GM18508 (cell line): ENCODE measurements around the gene C19orf18.
"Not testable (repeated sequence)": the region's sequence is repeated elsewhere in the genome, so short reads cannot be mapped to it uniquely, and the experiment has no call there.

Source experiments
- ATAC-seq: cut with Tn5 transposase; IDR thresholded peaks from one replicate; pipeline ENCODE4 v1.9.1; 2021; ENCODE audit warnings: moderate number of reproducible peaks; ENCODE audit not compliant: insufficient read depth, unreplicated experiment

The C19orf18 gene

DNA sequence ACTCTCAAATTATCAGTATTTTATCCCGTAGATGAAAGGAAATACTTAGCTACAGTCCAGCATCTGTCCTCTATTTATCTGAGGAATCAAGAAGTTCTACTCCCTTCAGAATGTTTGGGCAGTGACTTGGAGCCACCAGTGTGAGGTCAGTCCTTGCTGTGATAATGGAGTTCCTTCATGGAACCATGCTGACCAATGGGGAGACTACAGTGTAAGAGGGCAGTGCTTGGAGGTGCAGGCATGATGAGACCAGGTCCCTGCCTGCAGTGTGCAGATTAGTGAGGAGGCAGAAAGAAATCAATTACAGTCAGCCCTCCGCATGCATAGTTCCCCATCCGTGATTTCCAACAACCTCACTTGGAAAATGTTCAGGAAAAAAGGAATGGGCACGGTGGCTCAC lies at the start of gene C19orf18:
C19orf18 (minus strand) TSS at position 101 of the 400 bp plus-strand sequence. CDS start 102 bp downstream, outside the sequence.
- no peak for ATAC-seq

DNA sequence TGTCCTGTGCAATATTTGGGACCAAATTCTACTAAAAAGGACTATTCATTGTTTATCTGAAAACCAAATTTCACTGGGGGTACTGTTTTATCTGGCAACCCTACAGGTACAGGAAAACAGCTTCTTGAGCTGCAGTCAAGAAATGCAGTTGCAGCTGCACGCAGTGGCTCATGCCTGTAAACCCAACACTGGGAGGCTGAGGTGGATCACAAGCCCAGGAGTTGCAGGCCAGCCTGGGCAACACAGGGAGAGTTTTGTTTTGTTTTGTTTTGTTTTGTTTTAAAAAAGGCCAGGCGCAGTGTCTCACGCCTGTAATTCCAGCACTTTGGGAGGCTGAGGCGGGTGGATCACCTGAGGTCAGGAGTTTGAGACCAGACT lies 47.9 kb upstream of the C19orf18 start:
- ATAC-seq: no peak

DNA sequence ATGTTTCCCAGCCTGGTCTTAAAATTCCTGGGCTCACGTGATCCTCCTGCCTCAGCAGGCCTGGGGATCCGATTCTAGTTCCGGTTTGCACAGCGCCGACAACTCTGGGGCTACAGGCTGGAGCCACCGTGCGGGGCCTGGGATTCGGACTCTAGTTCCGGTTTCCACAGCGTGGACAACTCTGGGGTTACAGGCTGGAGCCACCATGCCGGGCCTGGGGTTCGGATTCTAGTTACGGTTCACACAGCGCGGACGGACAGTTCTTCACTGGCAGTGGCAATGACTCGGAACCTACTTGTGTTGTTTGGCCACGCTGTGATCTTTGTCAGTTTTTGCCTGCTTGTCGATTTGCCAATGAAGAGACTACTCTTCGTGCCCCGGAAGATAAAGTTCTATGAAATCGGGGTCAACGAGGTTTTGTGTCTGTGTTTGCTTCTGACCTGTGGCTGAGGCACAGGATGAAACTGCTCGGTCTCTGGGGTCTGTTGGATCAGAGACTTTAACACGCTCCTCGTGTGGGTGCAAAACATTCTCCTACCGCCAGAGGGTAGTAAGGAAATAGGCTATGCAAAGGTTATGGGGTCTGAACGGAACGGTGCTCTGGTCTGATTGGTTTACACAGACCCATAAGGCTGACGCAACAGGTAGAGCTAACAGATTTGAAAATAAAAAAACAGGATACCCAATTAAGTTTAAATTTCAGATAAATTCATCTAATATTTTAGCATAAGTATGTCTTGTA lies 47.4 kb upstream of the C19orf18 start:
- no peak for ATAC-seq

DNA sequence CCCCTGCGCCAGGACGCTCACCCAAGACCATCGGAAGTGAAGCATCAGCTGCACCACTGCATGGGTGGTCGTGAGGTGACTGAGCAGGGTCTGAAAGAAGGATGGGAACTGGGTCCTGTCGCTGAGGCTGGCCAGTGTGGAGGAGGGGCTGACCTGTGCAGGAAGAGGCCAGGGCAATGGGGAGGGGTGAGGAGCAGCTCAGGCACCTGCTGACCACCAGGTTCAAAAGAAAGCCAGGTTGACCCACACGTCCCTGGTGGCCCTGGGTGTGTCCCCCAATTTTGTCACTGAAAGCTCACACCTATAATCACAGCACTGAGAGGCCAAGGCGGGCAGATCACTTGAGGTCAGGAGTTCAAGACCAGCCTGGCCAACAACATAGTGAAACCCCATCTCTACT lies 45.8 kb upstream of the C19orf18 start:
- ATAC-seq: no peak

DNA sequence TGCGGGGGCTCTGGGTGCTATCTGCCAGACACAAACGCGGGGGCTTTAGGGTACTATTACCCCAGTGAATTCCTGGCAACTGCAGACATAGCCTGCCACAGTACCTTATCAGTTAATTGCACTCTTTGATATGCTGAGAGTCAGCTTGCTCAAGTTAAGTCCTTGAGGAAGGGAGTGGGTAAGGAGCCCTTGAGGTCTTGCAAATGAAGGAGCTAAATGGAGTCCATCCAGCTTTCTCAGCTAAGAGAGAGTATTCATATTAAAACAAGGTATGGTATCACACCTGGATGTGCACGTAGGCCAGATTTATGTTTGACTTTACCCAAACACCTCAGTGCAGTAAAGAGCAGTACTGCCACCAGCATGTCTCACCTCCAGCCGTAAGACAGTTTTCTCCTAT lies 39.8 kb upstream of the C19orf18 start:
- ATAC-seq: no peak

DNA sequence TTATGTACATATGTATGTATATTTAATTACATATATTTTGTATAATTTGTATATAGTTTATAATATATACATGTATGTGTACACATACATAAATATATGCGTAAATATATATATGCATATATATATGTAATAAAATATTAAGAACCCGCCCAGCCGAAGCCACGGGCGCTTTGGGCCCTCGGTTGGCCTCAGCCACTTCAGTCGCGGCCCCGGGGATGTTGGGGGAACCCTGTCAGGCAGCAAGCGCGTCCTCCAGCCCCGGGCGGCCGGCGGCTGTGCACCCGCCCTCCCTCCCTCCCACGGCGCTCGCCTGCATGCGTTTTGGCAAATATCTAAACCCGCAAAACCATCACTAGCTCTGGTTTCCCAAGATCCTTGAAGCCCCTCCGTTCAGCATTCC lies 36.2 kb upstream of the C19orf18 start:
- no peak for ATAC-seq

DNA sequence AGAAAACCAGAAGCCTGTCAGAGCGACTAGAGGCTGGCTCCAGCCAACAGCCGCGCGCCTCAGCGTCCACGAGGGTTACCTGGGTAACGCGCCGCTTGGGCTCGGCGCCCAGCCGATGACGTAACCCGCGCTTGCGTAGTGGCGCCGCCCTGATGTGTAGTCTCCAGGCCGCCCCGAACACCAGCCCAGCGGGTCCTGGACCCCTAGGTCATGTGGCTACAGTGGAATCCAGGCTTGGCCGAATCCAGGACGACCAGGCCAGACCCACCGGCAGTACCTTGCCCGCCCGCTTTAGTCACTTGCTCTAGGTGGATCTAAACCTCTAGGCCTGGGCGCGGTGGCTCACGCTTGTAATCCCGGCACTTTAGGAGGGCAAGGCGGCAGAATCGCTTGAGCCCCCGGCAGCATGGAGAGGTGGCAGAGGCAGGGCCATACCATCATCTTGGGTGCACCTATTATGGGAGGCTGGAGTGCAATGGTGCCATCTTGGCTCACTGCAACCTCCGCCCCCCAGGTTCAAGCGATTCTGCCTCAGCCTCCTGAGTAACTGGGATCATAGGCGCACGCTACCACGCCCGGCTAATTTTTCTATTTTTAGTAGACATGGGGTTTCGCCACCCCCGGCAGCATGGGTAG lies 35.5 kb upstream of the C19orf18 start:
- ATAC-seq: no peak

DNA sequence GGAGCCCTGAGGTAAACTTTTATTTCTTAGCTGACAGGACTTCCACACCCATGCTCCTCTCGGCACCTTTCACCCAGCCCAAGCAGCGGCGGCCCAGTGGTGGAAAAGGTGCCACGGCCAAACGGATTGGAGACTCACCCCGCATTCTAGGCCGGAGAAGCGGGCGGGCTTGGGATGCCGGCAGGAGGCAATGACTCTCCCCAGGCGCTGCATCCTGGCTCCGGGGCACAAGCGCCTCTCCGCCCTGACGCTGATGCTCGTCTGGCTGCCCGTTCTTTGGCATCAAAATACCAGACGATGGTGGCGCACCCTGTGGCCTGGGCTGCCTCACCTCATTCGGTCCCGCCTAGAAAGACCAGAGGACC lies 34.9 kb upstream of the C19orf18 start:
- no peak for ATAC-seq

DNA sequence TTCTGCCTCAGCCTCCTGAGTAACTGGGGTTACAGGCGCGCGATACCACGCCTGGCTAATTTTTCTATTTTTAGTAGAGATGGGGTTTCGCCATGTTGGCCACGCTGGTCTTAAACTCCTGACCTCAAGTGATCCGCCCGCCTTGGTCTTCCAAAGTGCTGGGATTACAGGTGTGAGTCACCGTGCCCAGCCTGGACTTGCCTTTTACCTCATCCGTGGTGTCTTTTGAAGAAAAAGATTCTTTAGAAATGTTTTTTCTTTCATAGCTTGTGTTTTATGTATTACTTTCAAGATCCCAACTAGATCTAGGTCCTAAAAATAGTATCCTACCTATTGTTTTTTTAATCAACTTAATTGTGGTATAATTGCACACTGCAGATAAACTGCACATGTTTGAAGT lies 34.5 kb upstream of the C19orf18 start:
- not testable (repeated sequence) for ATAC-seq

DNA sequence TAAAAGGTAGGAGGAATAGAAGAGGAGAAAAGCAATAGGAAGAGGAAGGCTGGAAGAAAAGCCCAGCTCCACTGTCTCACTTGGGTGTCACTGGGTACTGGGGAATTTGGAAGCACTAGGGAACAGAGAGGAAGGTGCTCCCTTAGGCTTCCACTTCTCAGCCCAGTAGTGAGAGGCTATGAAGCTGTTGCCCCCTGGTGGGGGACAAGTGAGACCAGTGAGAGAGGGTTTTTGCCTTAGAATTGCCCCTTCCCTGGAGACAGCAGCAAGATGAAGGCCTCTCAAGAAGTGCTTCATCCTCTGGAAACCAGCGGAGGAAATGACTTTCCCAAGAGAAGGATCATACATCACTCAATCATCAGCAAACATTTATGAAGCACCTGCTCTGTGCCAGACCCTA lies 33.0 kb upstream of the C19orf18 start:
- ATAC-seq: no peak

DNA sequence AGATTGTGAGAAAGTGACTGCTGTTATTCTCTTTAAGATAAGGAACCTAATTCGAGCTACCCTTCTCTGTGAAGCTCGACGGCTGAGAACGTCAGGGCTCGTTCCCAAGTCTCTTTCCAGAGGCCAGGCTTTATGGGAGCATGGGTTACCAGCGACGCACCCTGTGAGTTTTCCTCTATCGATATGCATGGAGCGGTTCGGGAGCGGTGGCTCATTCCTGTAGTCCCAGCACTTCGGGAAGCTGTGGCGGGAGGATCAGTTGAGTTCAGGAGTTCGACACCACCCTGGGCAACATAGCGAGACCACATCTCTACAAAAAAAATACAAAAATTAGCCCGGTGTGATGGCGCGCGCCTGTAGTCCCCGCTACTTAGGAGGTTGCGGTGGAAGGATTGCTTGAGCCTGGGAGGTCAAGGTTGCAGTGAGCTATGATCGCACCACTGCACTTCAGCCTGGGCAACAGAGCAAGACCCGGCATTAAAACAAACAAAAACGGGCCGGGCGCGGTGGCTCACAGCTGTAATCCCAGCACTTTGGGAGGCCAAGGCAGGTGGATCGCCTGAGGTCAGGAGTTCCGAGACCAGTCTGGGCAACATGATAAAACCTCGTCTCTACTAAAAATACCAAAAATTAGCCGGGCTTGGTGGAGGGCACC lies 29.0 kb upstream of the C19orf18 start:
- no peak for ATAC-seq

DNA sequence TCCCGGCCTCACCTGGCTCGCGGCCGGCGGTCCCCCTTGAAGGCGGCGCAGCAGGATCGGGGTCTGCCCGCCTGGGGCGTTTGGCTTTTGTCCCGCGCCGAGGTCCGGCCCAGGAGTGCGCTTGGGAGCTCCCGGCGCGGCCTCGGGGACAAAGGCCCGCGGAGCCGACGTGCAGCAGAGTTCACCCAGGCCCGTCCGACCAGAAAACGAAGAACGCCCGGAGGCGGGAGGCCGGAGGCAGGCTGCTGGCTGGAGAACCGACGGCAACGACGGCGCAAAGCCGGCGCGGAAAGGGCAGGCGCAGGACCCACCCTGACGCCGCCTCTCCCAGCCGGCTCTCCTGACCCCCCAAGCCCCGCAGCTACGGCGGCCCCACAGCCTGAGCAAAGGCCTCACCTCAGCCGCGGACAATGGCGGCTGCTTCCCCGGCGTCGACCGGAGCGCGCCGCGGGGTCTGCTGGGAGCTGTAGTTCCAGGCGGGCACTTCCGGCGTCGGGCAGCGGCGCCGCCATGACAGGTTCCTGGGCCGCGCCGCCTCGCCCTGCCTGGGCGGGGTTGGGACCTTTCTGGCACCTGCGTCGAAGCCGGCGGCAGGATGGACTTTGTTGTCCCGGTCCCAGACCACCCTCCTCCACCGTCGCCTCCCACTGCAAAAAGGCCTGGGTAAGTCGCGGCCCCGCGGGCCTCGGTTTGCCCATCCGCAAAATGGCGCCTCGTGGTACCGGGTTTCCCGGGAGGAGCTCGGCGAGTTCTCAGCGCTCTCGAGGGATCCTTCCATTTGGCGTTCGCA lies 28.2 kb upstream of the C19orf18 start, which contains the start of gene ZNF606:
ZNF606 (minus strand) TSS at position 437 of the 790 bp plus-strand sequence. CDS start 1,501 bp downstream, outside the sequence.
- no peak for ATAC-seq

DNA sequence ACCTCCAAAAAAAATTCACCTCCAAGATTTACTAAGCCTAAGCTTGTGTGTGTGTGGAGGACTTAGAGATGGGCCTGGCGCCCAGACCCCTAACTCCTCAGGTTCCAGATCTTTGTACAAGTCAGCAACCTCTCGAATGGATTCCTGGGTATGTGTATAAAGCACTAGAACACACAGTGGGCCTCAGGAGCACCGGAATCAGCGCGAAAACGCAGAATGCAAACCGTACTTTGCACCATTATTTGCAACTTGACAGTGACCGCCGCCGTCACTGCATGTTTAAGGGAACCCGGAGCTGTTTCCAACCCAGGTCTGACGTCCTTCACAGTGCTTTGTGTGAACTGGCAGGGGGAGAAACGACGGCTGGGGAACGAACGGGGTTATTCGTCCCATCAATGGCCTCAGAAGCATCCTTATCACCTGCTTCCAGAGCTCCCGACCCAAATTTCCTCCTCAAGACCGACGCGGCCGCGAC lies 27.6 kb upstream of the C19orf18 start:
- ATAC-seq: no peak

DNA sequence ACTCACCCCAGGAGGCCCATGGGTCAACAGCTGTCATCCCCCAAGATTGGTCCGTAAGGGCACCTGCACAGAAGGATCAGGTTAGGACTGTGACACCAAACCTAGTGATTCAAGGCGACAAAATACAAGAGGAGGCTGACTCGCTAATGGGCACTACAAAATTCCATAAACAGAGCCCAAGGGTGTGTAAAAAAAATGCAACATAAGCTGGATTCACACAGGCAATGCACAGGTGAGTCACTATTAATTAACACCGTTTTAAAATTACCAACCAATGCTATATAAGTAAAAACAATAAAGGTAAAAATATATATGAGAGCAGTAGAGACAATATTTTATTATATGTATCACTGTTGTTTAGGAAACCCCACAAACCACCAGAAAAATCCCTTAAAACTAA lies 26.3 kb upstream of the C19orf18 start:
- no peak for ATAC-seq

DNA sequence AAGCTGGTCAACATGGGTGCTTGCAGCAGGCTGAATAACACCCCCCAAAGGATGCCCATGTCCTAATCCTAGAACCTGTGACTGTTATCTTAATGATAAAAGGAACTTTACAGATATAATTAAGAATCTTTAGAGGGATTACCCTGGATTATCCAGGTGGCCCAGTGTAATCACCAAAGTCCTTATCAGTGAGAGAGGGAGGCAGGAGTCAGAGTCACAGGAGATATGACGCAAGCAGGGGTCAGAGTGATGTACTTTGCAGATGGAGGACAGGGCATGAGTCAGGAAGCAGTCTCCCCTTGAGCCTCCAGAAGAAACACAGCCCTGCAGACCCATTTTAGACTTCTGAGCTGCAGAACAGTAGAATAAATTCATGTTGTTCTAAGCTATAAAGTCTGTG lies 18.5 kb upstream of the C19orf18 start:
- no peak for ATAC-seq

DNA sequence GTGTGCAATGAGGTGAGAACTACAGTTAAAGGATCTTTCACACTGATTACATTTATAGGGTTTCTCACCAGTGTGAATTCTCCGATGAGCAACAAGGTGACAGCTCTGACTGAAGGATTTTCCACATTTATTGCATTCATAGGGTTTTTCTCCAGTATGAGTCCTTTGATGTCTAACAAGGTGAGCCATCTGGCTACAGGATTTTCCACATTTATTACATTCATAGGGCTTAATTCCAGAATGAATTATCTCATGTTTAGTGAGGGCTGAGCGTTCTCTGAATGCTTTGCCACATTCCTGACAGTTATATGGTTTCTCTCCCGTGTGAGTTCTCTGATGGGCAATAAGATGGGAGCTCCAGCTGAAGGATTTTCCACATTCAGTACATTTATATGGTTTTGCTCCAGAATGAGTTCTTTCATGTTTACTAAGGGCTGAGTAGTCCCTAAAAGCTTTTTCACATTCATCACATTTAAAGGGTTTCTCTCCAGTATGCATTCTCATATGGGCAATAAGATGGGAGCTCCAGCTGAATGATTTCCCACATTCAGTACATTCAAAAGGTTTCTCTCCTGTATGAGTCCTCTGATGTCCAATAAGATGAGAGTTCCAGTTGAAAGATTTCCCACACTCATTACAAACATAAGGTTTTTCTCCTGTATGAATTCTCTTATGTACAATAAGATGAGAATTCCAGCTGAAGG lies 4.4 kb upstream of the C19orf18 start:
- no peak for ATAC-seq

DNA sequence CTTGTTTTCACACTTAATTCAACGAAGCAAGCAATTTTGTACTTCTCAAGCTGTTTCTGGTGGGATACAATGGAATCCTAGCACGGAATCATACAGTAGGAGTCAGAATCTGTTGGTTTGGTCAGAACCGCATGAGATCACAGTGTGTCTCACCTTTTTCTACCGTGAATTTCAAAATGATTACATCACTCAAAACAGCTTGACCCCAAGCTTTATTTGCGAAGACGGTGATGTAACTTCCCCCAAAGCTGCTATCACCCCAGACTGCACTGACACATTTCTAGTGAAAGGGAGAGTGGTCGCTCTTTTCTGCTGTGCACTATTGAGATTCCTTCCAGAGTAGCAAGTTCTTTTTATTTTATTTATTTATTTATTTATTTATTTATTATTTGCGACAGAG lies 9.6 kb downstream of the C19orf18 start:
- ATAC-seq: no peak

DNA sequence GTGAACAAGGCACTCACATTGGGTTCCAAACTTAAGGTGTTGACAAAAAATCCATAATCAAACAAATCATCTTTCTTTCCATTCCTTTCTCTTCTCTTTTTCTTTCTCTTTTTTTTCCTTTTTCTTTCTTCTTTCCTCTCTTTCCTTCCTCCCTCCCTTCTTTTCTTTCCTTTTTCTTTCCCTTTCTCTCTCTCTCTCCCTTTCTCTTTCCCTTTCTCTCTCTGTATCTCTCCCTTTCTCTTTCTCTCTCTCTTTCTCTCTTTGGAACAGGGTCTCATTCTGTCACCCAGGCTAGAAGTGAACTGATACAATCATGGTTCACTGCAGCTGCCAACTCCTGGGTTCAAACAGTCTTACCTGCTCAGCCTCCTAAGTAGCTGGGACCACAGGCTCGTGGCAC lies 12.5 kb downstream of the C19orf18 start:
- ATAC-seq: no peak

DNA sequence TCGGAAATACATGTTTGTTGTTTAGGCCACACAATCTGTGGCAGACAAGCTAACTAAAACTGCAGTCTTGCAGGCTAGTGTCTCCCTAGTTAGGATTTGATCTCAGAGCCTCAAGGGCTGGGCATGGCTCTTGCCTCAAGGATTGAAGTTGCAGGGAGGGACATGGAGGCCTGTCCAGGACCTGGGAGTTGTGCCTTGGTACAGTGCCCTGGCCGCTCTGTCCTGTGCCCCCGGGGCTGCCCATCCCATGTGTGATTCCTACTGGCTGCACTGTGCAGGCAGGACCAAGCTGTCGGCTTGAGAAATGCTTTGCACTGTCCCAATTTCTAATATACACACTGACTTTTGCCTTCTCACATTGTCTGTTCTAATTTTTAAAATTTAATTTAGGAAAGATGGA lies 19.3 kb downstream of the C19orf18 start:
- no peak for ATAC-seq

DNA sequence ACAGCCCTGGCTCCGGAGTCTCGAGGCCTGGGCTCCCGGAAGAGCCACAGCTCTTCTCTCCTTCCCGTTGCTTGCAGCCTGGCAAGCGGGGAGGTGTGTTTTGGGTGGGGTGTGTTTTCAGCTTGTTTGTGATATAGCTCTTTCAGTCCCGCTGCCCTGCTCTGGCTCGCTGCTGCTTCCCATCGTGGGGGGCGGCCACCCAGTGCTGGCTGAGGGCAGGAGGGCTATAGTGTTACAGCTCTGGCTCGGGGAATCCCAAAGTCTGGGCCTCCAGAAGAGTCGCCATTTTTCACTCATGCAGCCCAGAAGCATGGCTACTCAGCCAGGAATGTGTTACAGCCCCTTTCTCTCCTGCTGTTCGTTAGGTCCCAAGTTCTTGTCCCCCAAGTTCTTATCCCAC lies 24.6 kb downstream of the C19orf18 start:
- ATAC-seq: no peak
